ENCODE results near the gene EDN3.

- TF ChIP-seq CTCF (IDR thresholded peaks at IDR 0.05) (no peak), EP300 (IDR thresholded peaks at IDR 0.05) (no peak)
Measured at GRCh38 chr20:59295531-59295930, 4.9 kb upstream of the EDN3 start.

All from gastroesophageal sphincter (tissue), 3 donors.